Liver (tissue), 9 donors: ENCODE data around the gene LIM2. TPM values are rescaled to one million over a fixed set of nuclear protein-coding genes. Genes with fewer than 3 reads are reported as not detected.
"Not testable (repeated sequence)": the region's sequence is repeated elsewhere in the genome, so short reads cannot be mapped to it uniquely, and the experiment has no call there.

Source experiments
- DNase-seq: peaks from one replicate; pipeline ENCODE4 v3.0.0-alpha.2; 2017; ENCODE audit warnings: low spot score
- H3K27ac ChIP-seq, 2 donors: one replicate each; pipeline ENCODE4 v1.7.0; 2013; ENCODE audit warnings: inconsistent platforms in 2 of 2, low read length in 2 of 2, control low read depth in 1 of 2, low read depth in 1 of 2, mild to moderate bottlenecking in 1 of 2
- H3K27me3 ChIP-seq, 4 donors: one replicate each; pipeline versions ENCODE4 v1.6.1 to v1.7.0; 2013; ENCODE audit warnings: low read length in 3 of 4, inconsistent platforms in 1 of 4, mild to moderate bottlenecking in 1 of 4, moderate library complexity in 1 of 4; ENCODE audit not compliant: control insufficient read depth in 4 of 4, insufficient read depth in 4 of 4
- H3K36me3 ChIP-seq, 4 donors: one replicate each; pipeline versions ENCODE4 v1.6.1 to v1.7.0; 2013; ENCODE audit warnings: low read length in 3 of 4, mild to moderate bottlenecking in 3 of 4, low read depth in 1 of 4, moderate library complexity in 1 of 4; ENCODE audit not compliant: control insufficient read depth in 4 of 4, insufficient read depth in 3 of 4
- H3K4me1 ChIP-seq, 4 donors: one replicate each; pipeline versions ENCODE4 v1.6.1 to v1.7.0; 2013; ENCODE audit warnings: low read length in 3 of 4, mild to moderate bottlenecking in 3 of 4, moderate library complexity in 1 of 4; ENCODE audit not compliant: control insufficient read depth in 4 of 4, insufficient read depth in 4 of 4
- H3K4me3 ChIP-seq, 3 donors: one replicate each; pipeline versions ENCODE4 v1.6.1 to v1.7.0; 2013; ENCODE audit warnings: low read length in 3 of 3, control low read depth in 1 of 3, low read depth in 1 of 3, mild to moderate bottlenecking in 1 of 3
- H3K9ac ChIP-seq, 2 donors: one replicate each; pipeline ENCODE4 v1.7.0; 2013; ENCODE audit warnings: low read length in 2 of 2, mild to moderate bottlenecking in 2 of 2, moderate library complexity in 2 of 2, control low read depth in 1 of 2, low read depth in 1 of 2
- H3K9me3 ChIP-seq, 4 donors: one replicate each; pipeline versions ENCODE4 v1.6.1 to v1.7.0; 2013; ENCODE audit warnings: low read length in 3 of 4; ENCODE audit not compliant: control insufficient read depth in 4 of 4
- EGR1 ChIP-seq, 2 donors: IDR thresholded peaks; 2 replicates each; pipeline ENCODE4 v1.6.1; 2016 to 2018; ENCODE audit warnings: antibody characterized with exemption in 2 of 2, low read depth in 2 of 2
- FOXA1 ChIP-seq: IDR thresholded peaks from 2 replicates; pipeline ENCODE4 v1.6.1; 2016; ENCODE audit warnings: antibody characterized with exemption
- FOXA2 ChIP-seq: IDR thresholded peaks from 2 replicates; pipeline ENCODE4 v1.6.1; 2016; ENCODE audit warnings: antibody characterized with exemption
- GABPA ChIP-seq, 2 donors: IDR thresholded peaks in 1 of 2; conservative IDR thresholded peaks in 1 of 2; 2 replicates each; pipeline ENCODE4 v1.6.1; 2016; ENCODE audit warnings: antibody characterized with exemption in 2 of 2, mild to moderate bottlenecking in 1 of 2, moderate library complexity in 1 of 2
- JUND ChIP-seq, 2 donors: IDR thresholded peaks; 2 replicates each; pipeline ENCODE4 v1.6.1; 2016; ENCODE audit warnings: antibody characterized with exemption in 2 of 2
- MAX ChIP-seq: IDR thresholded peaks from 2 replicates; pipeline ENCODE4 v1.6.1; 2016; ENCODE audit warnings: antibody characterized with exemption
- NR2F2 ChIP-seq: IDR thresholded peaks from 2 replicates; pipeline ENCODE4 v1.6.1; 2016; ENCODE audit warnings: antibody characterized with exemption
- RAD21 ChIP-seq, 2 donors: IDR thresholded peaks; 2 replicates each; pipeline ENCODE4 v1.6.1; 2016; ENCODE audit warnings: antibody characterized with exemption in 2 of 2, mild to moderate bottlenecking in 2 of 2
- RXRA ChIP-seq, 2 donors: IDR thresholded peaks; 2 replicates each; pipeline ENCODE4 v1.6.1; 2017 to 2018; ENCODE audit warnings: antibody characterized with exemption in 2 of 2, mild to moderate bottlenecking in 1 of 2
- SP1 ChIP-seq: IDR thresholded peaks from 2 replicates; pipeline ENCODE4 v1.6.1; 2018; ENCODE audit warnings: antibody characterized with exemption, mild to moderate bottlenecking
- TAF1 ChIP-seq: conservative IDR thresholded peaks from 2 replicates; pipeline ENCODE4 v1.6.1; 2016; ENCODE audit warnings: antibody characterized with exemption, mild to moderate bottlenecking
- YY1 ChIP-seq: IDR thresholded peaks from 2 replicates; pipeline ENCODE4 v1.6.1; 2016; ENCODE audit warnings: antibody characterized with exemption, mild to moderate bottlenecking
- ZBTB33 ChIP-seq: IDR thresholded peaks from 2 replicates; pipeline ENCODE4 v1.6.1; 2016; ENCODE audit warnings: antibody characterized with exemption
- WGBS: extraction: QIAGEN DNeasy Blood & Tissue Kit; methylation state at CpG from one replicate; pipeline ENCODE4 v1.1.7; 2013; 5-methylcytosine and 5-hydroxymethylcytosine counted together
- polyA plus RNA-seq, 2 donors: library from polyadenylated mRNA; stranded (reverse) in 1 of 2; unstranded in 1 of 2; fragments of 200-250 nt in 1 of 2; fragments of >200 nt in 1 of 2; fragmentation: Nextera tagmentation in 1 of 2; extraction: Ambion mirVana in 1 of 2; gene quantifications; one replicate each; pipeline versions ENCODE4 v1.2.1 to v1.2.3, GENCODE V29; 2013 to 2015
- total RNA-seq, 2 donors: library from RNA; depleted of rRNA; stranded (reverse); fragments of >200 nt; gene quantifications; one replicate each; pipeline ENCODE4 v1.2.3, GENCODE V29; 2014
- TF ChIP-seq, protein P1 (sequence below): fragments of 150-350 bp; IDR thresholded peaks from 2 replicates; pipeline ENCODE4 v1.5.1; 2017; ENCODE audit warnings: improper control_type of control experiment, low read depth, low read length; ENCODE audit not compliant: missing input control
- TF ChIP-seq, protein P2 (sequence below): IDR thresholded peaks from 2 replicates; pipeline ENCODE4 v1.6.1; 2016; ENCODE audit warnings: antibody characterized with exemption
- TF ChIP-seq, protein P3 (sequence below): IDR thresholded peaks from 2 replicates; pipeline ENCODE4 v1.6.1; 2016; ENCODE audit warnings: antibody characterized with exemption, mild to moderate bottlenecking
- donor health status: healthy.
- donor health status: healthy.
- donor health status: healthy.
- donor health status: healthy.
- donor health status: healthy.

The LIM2 gene
- total and polyA plus RNA-seq, 4 donors, result not detected

- TF ChIP-seq TAF1 (no peak), SP1 (no peak), EGR1 (IDR thresholded peaks at IDR 0.05; ENCODE audit: low read depth in 2 of 2) (no peak)
- TF ChIP-seq, protein P1, sequence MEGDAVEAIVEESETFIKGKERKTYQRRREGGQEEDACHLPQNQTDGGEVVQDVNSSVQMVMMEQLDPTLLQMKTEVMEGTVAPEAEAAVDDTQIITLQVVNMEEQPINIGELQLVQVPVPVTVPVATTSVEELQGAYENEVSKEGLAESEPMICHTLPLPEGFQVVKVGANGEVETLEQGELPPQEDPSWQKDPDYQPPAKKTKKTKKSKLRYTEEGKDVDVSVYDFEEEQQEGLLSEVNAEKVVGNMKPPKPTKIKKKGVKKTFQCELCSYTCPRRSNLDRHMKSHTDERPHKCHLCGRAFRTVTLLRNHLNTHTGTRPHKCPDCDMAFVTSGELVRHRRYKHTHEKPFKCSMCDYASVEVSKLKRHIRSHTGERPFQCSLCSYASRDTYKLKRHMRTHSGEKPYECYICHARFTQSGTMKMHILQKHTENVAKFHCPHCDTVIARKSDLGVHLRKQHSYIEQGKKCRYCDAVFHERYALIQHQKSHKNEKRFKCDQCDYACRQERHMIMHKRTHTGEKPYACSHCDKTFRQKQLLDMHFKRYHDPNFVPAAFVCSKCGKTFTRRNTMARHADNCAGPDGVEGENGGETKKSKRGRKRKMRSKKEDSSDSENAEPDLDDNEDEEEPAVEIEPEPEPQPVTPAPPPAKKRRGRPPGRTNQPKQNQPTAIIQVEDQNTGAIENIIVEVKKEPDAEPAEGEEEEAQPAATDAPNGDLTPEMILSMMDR, result no peak
- TF ChIP-seq, protein P2, sequence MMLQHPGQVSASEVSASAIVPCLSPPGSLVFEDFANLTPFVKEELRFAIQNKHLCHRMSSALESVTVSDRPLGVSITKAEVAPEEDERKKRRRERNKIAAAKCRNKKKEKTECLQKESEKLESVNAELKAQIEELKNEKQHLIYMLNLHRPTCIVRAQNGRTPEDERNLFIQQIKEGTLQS, result no peak
Observed at GRCh38 chr19:51402117-51402516, 14.3 kb upstream of the LIM2 start (continued).

- H3K9ac ChIP-seq, H3K36me3 ChIP-seq, H3K27me3 ChIP-seq, H3K27ac ChIP-seq, H3K4me1 ChIP-seq, DNase-seq, H3K4me3 ChIP-seq: not testable (repeated sequence)
- WGBS, result 83% methylated on average over 7 of the region's 7 CpGs
- peaks cover 0 to 12% (median 6%) of the 10 kb centered on the region in 4 donors for H3K9me3 ChIP-seq
Observed at GRCh38 chr19:51399936-51400335, 12.2 kb upstream of the LIM2 start.

- no peak for DNase-seq
- Histone ChIP-seq H3K9me3 (peaks cover 0 to 12% (median 6%) of the 10 kb centered on the region in 4 donors), H3K9ac (no peak overlapping the region), H3K4me3 (no peak overlapping the region), H3K27me3 (no peaks in the 10 kb centered on the region), H3K27ac (no peak overlapping the region), H3K36me3 (no peaks in the 10 kb centered on the region), H3K4me1 (peaks cover 2 to 5% (median 4%) of the 10 kb centered on the region in 4 donors)
- TF ChIP-seq TAF1 (no peak), FOXA1 (no peak), MAX (no peak)
- 93% methylated on average over 5 of the region's 5 CpGs for WGBS
Observed at GRCh38 chr19:51399231-51399630, 11.5 kb upstream of the LIM2 start.

DNA sequence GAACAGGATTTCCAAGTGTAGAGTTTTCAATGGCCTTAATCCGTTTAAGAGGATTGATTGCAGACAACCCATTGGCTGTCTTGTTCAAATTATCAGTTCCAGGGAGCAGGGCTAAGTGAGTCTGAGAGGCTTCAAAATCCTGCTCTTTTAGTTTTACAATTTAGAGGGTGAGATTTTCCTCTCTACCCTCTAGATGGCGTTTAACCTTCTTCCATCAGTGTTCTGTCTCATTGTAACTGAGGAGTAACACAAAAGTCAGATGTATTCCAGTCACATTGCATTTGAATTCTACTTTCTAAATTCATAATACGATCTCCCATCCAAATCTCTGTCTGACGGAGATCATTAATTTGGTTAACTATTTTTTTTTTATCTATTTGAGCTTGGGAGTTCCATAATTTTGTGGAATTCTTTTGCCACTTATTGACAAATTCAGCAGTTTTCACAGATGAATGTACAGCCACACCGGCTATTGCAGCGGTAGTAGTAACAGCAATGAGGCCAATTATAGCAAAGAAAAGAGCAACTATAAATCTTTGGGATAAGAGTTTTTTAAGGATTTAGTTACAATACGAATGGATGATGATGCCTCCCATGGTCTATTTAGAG, 10.4 kb upstream of the LIM2 start:
- Histone ChIP-seq H3K27me3 (no peaks in the 10 kb centered on the region), H3K27ac (no peak overlapping the region), H3K4me3 (no peak overlapping the region), H3K9me3 (peaks cover 0 to 12% (median 5%) of the 10 kb centered on the region in 4 donors), H3K4me1 (peaks cover 2 to 8% (median 5%) of the 10 kb centered on the region in 4 donors), H3K36me3 (no peaks in the 10 kb centered on the region), H3K9ac (no peak overlapping the region)
- DNase-seq, result no peak
- no peak for TF ChIP-seq GABPA (IDR thresholded peaks at IDR 0.05 in 1 of 2, conservative IDR thresholded peaks at IDR 0.05 in 1 of 2)
- TF ChIP-seq, protein P3, sequence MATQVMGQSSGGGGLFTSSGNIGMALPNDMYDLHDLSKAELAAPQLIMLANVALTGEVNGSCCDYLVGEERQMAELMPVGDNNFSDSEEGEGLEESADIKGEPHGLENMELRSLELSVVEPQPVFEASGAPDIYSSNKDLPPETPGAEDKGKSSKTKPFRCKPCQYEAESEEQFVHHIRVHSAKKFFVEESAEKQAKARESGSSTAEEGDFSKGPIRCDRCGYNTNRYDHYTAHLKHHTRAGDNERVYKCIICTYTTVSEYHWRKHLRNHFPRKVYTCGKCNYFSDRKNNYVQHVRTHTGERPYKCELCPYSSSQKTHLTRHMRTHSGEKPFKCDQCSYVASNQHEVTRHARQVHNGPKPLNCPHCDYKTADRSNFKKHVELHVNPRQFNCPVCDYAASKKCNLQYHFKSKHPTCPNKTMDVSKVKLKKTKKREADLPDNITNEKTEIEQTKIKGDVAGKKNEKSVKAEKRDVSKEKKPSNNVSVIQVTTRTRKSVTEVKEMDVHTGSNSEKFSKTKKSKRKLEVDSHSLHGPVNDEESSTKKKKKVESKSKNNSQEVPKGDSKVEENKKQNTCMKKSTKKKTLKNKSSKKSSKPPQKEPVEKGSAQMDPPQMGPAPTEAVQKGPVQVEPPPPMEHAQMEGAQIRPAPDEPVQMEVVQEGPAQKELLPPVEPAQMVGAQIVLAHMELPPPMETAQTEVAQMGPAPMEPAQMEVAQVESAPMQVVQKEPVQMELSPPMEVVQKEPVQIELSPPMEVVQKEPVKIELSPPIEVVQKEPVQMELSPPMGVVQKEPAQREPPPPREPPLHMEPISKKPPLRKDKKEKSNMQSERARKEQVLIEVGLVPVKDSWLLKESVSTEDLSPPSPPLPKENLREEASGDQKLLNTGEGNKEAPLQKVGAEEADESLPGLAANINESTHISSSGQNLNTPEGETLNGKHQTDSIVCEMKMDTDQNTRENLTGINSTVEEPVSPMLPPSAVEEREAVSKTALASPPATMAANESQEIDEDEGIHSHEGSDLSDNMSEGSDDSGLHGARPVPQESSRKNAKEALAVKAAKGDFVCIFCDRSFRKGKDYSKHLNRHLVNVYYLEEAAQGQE, result no peak
- no peak for TF ChIP-seq ZBTB33
- TF ChIP-seq EGR1 (IDR thresholded peaks at IDR 0.05; ENCODE audit: low read depth in 2 of 2), result no peak
- TF ChIP-seq, protein P1, result peak; percentile 39
- no peak for TF ChIP-seq JUND (IDR thresholded peaks at IDR 0.05)
- no peak for TF ChIP-seq FOXA2
- no peak for TF ChIP-seq NR2F2
- no peak for TF ChIP-seq YY1
- no peak for TF ChIP-seq TAF1
- TF ChIP-seq RXRA (IDR thresholded peaks at IDR 0.05), result no peak
- peak; percentile 62 to 78 for TF ChIP-seq RAD21 (IDR thresholded peaks at IDR 0.05)
- WGBS, result 44% methylated on average over 7 of the region's 7 CpGs
